AG04449 (cell line): ENCODE data around the gene AADACL4.
"Not testable (repeated sequence)": the region's sequence is repeated elsewhere in the genome, so short reads cannot be mapped to it uniquely, and the experiment has no call there.

Experiments used
- CTCF ChIA-PET: fragments of 350-600 bp; formaldehyde crosslinking; extraction: SDS; loops from one replicate; lab custom pipeline; 2021; ENCODE audit warnings: antibody characterized with exemption; lab: Yijun Ruan, JAX
- POLR2A ChIA-PET: fragments of 400-600, 350-600 bp; formaldehyde crosslinking; extraction: SDS; loops from one replicate; lab custom pipeline; 2020; ENCODE audit warnings: antibody characterized with exemption, inconsistent platforms; lab: Yijun Ruan, JAX
- DNase-seq: peaks from one replicate; pipeline ENCODE4 v3.0.0-alpha.2; 2010; ENCODE audit warnings: low read depth, low spot score
- H3K4me3 ChIP-seq: 2 replicates; pipeline ENCODE4 v1.5.1; 2011; ENCODE audit warnings: low read depth, mild to moderate bottlenecking, control low read depth, low read length
- CTCF ChIP-seq: IDR thresholded peaks from one replicate; pipeline ENCODE4 v1.5.1; 2011; ENCODE audit warnings: mild to moderate bottlenecking, moderate library complexity, low read length, control low read depth, inconsistent platforms; ENCODE audit not compliant: insufficient read depth; ENCODE audit errors: missing control alignments

The AADACL4 gene

GRCh38 chr1:12644829-12645228 is 944 bp downstream of the AADACL4 start:
- no peak for DNase-seq
- CTCF ChIA-PET: interaction anchor here (2.6 kb wide), 1 partner anchor 14 kb away, joined by 15 read pairs; no protein-coding TSS in a partner anchor
- POLR2A ChIA-PET: no interaction called here
- no peak for TF ChIP-seq CTCF
- H3K4me3 ChIP-seq: no peak overlapping the region

- not testable (repeated sequence) for H3K4me3 ChIP-seq, DNase-seq
- POLR2A ChIA-PET: interaction anchor here (0.6 kb wide), 1 partner anchor 27 kb away, joined by 3 read pairs; no protein-coding TSS in a partner anchor
- CTCF ChIA-PET: interaction anchor here (2.1 kb wide), 1 partner anchor 13 kb away, joined by 11 read pairs; no protein-coding TSS in a partner anchor
Measured at GRCh38 chr1:12645401-12645800, 1.5 kb downstream of the AADACL4 start.

- POLR2A ChIA-PET: no interaction called here
- CTCF ChIA-PET: interaction anchor here (1.9 to 3.8 kb wide), 2 partner anchors 10 to 11 kb away, joined by 5 to 39 read pairs; no protein-coding TSS in a partner anchor
Measured at GRCh38 chr1:12648741-12649140, 4.9 kb downstream of the AADACL4 start.

GRCh38 chr1:12649971-12650421 is 6.1 kb downstream of the AADACL4 start:
- no peak for TF ChIP-seq CTCF
- CTCF ChIA-PET: interaction anchor here (1.6 to 3.8 kb wide), 3 partner anchors 9 to 336 kb away, joined by 5 to 39 read pairs (median 8); no protein-coding TSS in a partner anchor
- DNase-seq: no peak
- no peak overlapping the region for H3K4me3 ChIP-seq
- POLR2A ChIA-PET: no interaction called here

More at GRCh38 chr1:12648741-12649140, 4.9 kb downstream of the AADACL4 start:
- no peak overlapping the region for H3K4me3 ChIP-seq
- no peak for TF ChIP-seq CTCF
- no peak for DNase-seq

GRCh38 chr1:12654004-12654567 is 10.2 kb downstream of the AADACL4 start:
- ChIA-PET POLR2A (no interaction called here), CTCF (no interaction called here)
- DNase-seq: no peak
- H3K4me3 ChIP-seq: no peak overlapping the region
- TF ChIP-seq CTCF: no peak

GRCh38 chr1:12654657-12655056 is 10.8 kb downstream of the AADACL4 start:
- ChIA-PET POLR2A (no interaction called here), CTCF (interaction anchor here (0.9 to 6.6 kb wide), 3 partner anchors 8 to 382 kb away, joined by 4 to 116 read pairs (median 4); no protein-coding TSS in a partner anchor)
- TF ChIP-seq CTCF: no peak
- DNase-seq: no peak
- H3K4me3 ChIP-seq: no peak overlapping the region
